ENCODE results near the gene MDFIC.

The MDFIC gene

DNA sequence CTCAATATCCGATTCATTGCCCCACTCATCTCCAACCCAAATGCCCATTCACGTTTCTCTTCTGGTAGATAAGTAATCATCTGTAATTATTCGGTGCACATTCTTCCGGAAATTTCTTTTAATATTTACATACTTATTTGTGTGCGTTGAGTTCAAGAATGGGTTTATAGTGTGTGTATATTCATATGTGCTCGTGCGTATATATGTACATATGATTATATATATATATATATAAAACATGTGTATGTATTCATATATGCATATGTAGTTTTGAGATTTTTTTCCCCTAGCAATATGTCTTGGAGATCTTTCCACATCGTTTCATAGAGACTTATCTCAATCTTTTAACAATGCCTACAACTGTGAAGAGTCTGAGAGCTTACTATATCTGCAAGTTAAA, 118.2 kb downstream of the MDFIC start:
- no peak for DNase-seq (ENCODE audit: low read depth)

DNA sequence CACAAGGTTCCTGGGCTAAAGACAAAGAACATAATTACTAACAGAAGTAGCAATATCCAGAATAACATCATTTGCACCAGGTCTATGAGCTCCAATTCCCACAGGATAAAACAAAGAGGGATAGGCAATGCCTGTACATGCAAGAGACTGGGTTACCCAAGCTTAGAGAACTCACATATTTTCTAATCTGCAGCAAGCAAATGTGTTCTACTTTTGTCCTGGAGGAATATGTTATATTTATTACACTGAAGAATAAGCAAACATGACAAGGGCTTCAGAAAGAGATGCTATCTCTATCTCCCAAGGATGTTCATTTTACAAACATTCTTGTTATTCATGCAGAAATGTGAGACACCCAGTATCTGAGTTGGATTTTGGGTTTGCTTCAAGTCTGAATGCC, 118.6 kb downstream of the MDFIC start:
- DNase-seq (ENCODE audit: low read depth), result no peak

DNA sequence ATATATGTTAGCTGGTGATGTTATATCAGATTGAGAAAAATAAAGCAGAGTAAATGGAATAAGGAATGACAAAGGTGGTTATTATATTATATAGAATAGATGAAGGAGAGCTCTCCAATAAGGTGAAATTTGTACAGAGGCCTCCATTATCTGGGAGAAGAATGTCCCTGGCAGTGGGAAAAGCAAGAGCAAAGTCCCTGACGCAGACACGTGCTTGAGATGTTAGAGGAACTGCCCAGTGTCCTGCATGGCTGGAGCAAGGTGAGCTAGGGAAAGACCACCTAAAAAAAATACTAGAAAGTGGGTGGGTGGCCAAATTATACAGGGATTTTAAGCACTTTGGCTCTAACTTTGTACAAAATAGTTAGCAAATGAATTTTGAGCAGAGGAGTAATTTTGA, 120.7 kb downstream of the MDFIC start:
- no peak for DNase-seq (ENCODE audit: low read depth)

DNA sequence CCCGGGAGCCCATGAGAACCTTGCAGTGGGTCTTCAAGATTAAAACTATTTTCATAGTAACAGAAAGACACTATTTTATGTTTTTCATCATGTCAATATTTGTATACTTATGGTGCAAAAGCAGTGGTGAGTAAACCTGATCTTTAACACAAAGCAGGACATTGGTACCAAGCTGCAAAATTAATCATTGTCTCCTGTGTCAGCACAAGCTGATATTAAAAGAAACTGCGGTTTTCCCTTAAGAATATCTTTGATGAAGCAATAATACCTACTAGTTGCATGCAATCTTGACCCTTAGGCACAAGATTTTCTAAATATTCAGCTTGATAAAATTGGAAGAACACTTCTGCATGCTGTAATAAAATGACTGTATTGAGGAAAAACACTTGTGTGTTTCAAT, 121.7 kb downstream of the MDFIC start:
- DNase-seq (ENCODE audit: low read depth), result no peak

DNA sequence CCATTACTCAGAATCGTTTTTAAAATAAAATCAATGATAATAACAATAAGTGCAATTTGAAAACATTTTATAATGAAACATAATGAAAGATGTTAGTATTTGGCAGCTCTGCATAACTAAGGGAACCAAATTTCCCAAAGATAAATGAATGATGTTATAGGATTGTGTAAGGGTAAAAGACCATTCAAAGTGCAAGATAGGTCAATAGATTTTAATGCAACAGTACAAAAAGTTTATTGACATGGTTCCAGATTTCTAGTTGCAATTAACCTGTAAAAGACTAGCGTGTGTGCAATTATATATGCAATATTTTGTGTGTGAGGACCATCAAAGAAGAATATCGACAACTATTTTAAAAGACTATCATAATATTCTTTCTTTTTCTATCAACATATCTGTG, 122.3 kb downstream of the MDFIC start:
- no peak for DNase-seq (ENCODE audit: low read depth)

DNA sequence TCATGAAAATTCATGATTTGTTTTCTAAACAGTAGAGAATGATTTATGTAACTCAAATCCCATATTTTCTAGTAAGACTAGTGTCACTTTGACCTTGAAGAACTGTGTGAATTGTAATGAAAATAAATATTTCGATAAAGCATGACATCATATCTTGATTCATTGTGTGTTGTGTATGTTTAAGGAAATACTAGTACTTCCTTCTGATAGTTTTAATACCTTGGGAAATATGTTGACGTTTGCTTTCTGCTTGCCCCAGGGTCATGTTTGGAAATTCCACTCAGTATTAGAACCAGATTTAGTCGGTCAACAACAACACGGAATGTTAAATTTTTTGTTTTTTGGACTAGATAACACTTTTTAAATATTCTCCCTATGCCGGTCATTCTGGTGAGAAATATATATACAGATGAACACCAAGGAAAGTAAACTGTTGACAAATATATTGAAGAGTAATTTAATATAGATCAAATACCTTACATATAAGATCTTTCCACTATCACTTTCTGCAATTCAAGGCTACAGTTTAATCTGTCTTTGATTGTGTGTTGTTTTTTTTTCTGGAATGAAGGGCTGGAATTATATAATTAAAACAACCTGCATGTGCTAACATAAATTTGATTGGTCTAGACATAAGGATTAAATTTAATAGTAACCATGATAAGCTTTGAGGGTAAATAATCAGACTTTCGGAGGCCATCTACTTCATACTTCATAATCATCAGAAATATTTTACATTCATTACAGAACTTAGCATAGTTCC, 126.2 kb downstream of the MDFIC start:
- DNase-seq (ENCODE audit: low read depth), result no peak

DNA sequence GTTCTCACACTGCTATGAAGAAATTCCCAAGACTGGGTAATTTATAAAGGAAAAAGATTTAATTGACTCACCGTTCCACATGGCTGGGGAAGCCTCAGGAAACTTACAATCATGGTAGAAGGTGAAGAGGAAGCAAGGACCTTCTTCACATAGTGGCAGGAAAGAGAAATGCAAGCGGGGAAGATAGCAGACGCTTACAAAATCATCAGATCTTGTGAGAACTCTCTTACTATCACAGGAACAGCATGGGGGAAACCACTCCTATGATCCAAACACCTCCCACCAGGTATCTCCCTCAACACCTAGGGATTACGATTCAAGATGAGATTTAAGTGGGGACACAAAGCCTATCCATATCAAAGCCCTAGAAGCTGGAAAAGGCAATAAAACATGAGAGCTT, 130.8 kb downstream of the MDFIC start:
- no peak for DNase-seq (ENCODE audit: low read depth)

DNA sequence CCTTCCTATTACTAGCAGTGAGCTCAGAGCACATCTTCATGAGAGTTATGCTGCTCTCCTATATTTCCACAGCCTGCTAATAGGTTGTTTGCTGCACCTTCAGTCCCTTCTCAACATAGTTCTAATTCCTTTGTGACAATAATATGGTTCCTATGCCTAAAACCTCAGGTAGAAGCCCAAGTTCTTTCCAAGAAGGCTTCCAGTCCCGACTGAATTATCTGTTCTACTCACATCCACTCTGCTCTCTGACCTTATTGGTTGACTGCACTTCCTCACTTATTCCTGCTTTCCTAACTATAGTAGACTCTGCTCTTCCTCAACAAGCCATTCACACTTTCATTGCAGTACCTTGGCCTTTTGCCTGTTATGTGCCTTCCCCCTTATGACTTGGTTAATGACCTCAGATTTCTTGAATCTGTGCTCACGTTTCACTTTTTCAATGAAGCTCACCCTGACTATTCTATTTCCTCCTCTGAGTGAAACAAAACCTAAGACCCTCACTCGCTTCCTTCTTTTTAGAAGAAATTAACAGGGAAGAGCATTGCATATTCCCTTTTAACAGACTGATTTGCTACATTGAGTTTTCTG, 132.7 kb downstream of the MDFIC start:
- DNase-seq (ENCODE audit: low read depth), result no peak

DNA sequence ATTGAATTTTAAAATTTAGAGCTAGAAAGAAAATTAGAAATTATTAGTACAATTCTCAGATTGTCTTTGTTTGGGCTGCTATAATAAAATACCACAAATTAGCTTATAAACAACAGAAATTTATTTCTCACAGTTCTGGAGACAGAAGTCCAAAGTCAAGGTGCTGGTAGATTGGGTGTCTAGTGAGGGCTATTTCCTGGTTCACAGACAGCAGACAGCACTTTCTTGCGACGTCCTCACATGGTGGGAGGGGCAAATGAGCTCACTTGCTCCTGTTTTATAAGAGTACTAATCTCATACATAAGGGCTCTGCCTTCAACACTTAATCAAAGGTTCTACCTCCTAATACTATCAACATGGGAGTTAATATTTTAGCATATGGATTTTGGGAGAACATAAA, 134.1 kb downstream of the MDFIC start:
- no peak for DNase-seq (ENCODE audit: low read depth)

DNA sequence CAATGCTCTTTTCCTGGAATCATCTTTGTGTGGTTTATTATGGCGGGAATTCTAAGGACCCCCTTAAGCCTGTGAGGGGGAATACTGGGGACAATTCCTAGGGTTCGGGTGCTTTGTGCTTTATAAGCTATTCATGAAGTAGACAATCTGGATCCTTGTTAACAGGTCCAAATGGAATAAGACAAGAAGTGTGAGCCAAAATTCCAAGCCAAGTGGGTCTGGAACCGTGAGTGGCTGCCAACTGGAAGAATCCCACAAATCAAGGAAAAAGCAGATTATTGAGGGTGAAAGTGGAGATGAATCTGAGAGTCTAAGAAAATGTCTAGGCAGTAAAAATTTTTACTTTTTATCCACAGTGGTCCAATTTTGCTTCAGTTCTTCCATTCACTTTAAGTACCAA, 136.8 kb downstream of the MDFIC start:
- no peak for DNase-seq (ENCODE audit: low read depth)

DNA sequence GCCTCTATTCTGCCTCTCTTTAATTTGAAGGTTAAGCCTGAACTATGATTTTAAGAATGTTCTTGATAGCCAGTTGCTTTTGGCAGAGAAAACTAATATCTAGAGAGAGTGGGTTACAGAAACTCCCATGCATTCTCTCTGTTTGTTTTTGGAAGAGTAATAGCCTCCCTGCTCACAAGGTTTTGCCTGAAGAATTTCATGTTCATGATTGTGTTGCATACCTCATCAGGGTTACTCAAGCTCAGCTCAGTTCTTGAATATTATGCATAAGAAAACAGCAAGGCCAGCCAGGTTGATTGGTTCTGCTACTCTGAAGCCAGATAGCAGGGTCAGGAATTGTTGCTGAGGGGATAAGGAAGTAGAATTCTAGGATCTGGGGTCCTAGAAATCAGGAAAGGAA, 137.4 kb downstream of the MDFIC start:
- no peak for DNase-seq (ENCODE audit: low read depth)

DNA sequence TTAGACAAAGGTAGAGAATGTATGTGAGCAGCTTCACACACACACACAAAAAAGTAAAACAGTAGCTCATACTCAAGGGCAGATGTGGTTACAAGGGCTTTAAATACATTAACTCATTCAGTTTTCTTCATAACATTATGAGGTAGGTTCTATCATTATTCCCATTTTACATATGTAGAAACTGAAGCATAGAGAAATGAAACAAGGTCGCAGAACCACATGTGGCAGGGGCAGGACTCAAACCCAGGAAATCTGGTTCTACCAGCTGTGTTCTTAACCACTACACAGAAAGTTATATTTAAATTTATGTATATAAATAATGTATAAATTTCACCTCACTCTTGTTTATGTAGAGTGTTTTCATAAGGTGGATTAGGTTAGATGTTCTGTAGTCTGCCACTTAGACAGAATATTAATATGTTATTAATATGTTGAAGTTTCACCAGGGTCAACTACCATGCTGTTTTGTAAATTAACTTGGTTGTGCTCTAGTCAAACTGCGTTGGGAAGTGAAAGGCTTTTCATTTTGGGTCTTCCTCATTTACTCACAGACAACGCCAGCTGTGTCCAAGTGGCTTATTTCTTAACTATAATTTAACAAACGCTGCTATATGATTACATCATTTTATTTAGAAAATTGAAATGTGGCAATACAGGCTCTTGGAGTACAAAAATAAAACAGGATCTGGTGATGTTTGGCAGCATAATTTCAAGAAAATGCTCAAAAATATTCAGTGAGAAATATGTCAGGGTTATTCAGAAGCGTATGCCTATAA, 138.4 kb downstream of the MDFIC start:
- no peak for DNase-seq (ENCODE audit: low read depth)

DNA sequence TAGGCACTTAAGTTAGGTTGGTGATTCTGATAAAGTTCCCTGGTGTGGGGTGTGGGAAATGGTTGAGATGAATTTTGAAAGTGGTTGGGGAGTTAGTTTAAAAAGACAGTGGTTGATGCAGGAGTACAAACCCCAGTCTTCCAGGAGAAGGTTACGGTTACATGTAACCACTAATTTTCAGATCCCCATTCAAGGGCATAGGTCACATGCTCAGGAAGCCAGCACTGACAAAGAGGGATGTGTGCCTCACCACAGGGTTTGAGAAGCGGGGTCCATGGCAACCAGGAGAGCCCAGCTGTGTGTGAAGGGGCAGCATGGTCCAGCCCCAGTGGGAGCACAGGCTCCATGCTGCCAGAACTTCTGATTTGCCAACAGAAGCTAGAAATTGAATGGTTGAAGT, 144.2 kb downstream of the MDFIC start:
- DNase-seq (ENCODE audit: low read depth), result no peak

DNA sequence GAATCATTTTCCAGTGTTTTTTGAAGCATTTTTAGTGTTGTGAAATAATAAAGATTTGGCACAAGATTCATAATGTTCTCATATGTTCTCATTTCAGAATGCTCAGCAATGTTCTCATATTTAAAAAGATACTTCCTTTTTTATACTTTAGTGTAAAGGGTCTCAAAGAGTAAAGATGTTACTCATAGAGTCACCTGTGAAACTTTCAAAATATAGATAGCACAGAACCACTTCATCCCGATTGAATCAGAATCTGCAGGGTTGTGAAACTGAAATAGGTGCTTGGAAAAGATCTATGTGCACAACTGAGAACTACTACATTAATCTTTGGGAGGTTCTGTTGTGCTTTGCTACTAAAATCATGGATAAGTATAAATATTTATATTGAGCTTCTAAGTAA, 144.7 kb downstream of the MDFIC start:
- no peak for DNase-seq (ENCODE audit: low read depth)

DNA sequence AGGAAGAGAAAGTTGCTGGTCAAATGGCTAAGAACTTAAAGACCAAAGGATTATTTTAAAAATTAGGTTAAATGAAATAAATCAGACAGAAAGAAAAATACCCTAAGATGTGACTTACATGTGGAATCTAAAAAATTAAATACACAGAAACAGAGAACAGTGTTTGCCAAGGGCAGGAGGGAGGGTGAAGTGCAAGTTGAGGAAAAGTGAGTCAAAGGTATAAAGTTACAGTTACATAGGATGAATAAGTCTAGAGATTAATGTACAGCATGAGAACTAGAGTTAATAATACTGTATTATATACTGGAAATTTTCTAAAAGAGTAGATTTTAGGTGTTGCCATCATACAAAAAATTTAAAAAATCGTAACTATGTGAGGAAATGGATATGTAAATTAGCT, 146.3 kb downstream of the MDFIC start:
- DNase-seq (ENCODE audit: low read depth), result no peak
